ENCODE results near the gene BLOC1S1.

DNA sequence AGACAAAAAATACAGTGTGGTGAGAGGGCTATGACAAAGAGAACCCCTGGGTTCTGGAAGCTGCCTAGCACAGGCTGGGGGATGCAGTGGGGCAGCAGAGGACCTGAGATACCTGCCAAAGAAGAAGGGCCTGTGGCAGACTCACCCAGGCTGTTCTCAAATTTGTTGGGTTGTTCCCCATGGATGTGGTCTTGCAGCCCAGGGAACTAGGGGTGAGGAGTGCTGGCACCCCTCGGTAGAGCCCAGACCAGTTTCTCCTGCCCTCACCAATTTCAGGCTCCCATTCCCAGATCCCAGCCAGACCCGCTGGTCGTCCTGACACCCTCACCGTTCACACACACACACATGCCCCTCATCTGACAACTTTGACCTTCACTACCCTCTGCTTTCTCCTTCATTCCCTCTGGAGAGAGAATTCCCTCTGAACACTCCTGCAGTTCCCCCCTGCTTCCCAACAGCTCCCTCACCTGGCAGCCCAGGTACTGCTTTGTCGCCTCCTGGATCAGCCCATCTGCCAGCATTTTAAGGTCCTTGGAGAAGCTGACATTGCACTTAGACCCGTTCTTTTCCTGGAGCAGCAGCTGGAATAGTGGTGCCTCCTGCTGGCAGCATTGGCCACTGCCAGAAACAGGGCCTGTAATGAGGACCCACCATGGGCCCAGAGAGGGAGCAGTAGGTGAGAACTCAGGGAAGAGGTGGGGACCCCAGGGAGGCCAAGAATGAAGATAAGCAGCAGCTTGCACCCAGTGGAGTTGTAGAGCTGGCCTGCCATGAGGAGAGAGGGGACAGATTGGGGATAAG is 21.1 kb downstream of the BLOC1S1 start:
- TF ChIP-seq, protein P1, sequence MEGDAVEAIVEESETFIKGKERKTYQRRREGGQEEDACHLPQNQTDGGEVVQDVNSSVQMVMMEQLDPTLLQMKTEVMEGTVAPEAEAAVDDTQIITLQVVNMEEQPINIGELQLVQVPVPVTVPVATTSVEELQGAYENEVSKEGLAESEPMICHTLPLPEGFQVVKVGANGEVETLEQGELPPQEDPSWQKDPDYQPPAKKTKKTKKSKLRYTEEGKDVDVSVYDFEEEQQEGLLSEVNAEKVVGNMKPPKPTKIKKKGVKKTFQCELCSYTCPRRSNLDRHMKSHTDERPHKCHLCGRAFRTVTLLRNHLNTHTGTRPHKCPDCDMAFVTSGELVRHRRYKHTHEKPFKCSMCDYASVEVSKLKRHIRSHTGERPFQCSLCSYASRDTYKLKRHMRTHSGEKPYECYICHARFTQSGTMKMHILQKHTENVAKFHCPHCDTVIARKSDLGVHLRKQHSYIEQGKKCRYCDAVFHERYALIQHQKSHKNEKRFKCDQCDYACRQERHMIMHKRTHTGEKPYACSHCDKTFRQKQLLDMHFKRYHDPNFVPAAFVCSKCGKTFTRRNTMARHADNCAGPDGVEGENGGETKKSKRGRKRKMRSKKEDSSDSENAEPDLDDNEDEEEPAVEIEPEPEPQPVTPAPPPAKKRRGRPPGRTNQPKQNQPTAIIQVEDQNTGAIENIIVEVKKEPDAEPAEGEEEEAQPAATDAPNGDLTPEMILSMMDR (conservative IDR thresholded peaks at IDR 0.05; ENCODE audit: low read length), result peak; percentile 90
- no peak for TF ChIP-seq EZH2phosphoT487 (IDR thresholded peaks at IDR 0.05; ENCODE audit: borderline replicate concordance, low read depth, low read length)

All from OCI-LY7 (cell line).